ENCODE measurements around the gene KCNMA1.
A peak's percentile ranks its signal among the peaks of the same experiment; 100 is the strongest.

KCNMA1 gene

DNA sequence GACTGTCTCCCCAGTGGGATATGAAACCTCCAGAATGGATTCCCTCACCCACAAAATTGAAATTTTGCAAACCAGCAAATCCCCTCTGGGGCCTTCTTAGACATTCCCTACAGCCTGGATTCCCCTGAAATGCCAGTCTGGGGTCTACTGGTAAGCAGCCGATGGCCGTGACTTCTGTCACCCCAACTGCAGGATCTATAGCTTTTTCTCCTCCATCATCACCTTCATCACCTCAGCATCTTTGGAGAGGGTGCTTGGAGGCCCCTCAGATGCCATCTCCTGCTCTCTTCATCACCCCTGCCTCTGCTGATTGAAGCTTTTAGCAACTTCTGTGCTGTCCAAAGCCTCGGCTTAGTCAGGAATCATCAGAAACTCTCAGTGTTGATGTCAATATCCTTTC is 2.6 kb upstream of the KCNMA1 start:
- 99% methylated on average over 3 of the region's 3 CpGs for WGBS
- Histone ChIP-seq H3K4me1 (ENCODE audit: control insufficient read depth, insufficient read depth, low read depth, low read length) (peaks cover 16% of the 10 kb centered on the region), H4K91ac (ENCODE audit: low read length) (no peak overlapping the region), H3K27ac (ENCODE audit: low read length, poor library complexity, severe bottlenecking) (no peak overlapping the region), H3K9ac (ENCODE audit: low read length) (no peak overlapping the region), H4K8ac (ENCODE audit: low read length) (no peak overlapping the region), H3K4me3 (ENCODE audit: insufficient read depth in 1 of 2, low read depth in 1 of 2, low read length in 2 of 2) (no peak overlapping the region), H2BK5ac (ENCODE audit: low read depth, low read length, poor library complexity, severe bottlenecking) (no peak overlapping the region), H3K79me1 (replicated peaks; ENCODE audit: low read length, poor library complexity, severe bottlenecking) (peaks cover 12% of the 10 kb centered on the region), H3K14ac (ENCODE audit: low read length in 2 of 2) (no peak overlapping the region), H3K4ac (ENCODE audit: low read depth in 1 of 2, low read length in 2 of 2) (no peak overlapping the region), H2AK5ac (ENCODE audit: low read length, severe bottlenecking) (no peak overlapping the region), H3K4me2 (ENCODE audit: low read length, poor library complexity, severe bottlenecking) (no peak overlapping the region), H3K18ac (ENCODE audit: low read depth in 1 of 2, low read length in 2 of 2) (no peak overlapping the region), H2BK15ac (ENCODE audit: low read depth, poor library complexity, severe bottlenecking) (no peak overlapping the region), H3K36me3 (ENCODE audit: control insufficient read depth in 1 of 2, insufficient read depth in 2 of 2, low read depth in 1 of 2, low read length in 2 of 2) (no peaks in the 10 kb centered on the region), H3K9me3 (ENCODE audit: control insufficient read depth, low read length) (no peaks in the 10 kb centered on the region), H2AFZ (ENCODE audit: low read depth, low read length) (no peak overlapping the region), H3K23ac (ENCODE audit: low read length in 2 of 2) (no peak overlapping the region), H3K27me3 (ENCODE audit: control insufficient read depth in 1 of 2, insufficient read depth in 1 of 2, low read length in 2 of 2) (peaks cover 0 to 7% of the 10 kb centered on the region in 2 experiments), H2BK120ac (ENCODE audit: low read depth, low read length) (no peak overlapping the region), H2BK12ac (ENCODE audit: low read length in 2 of 2) (no peak overlapping the region)
- no peak for DNase-seq

DNA sequence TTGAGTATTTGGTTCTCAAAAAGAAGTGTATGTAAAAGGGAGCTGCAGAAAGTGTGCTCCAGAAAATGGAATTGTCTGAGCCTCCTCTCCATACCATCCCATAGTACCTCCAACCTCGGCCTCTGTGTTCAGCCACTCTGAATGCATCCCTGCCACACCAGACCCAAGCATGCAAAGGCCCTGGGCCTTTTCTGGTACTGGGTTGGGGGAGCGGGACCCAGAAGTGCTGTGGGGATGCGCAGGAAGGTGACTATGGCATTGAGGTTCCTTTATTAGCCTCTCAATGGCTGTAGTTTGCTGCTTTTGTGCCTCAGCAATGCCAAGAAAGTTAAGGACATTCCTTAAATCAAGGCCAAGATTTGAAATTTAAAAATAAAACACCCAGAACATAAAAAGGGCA is 2.1 kb upstream of the KCNMA1 start:
- 97% methylated on average over 3 of the region's 3 CpGs for WGBS
- Histone ChIP-seq H3K23ac (ENCODE audit: low read length in 2 of 2) (no peak overlapping the region), H2BK120ac (ENCODE audit: low read depth, low read length) (no peak overlapping the region), H3K14ac (ENCODE audit: low read length in 2 of 2) (no peak overlapping the region), H3K4me3 (ENCODE audit: insufficient read depth in 1 of 2, low read depth in 1 of 2, low read length in 2 of 2) (no peak overlapping the region), H3K27me3 (ENCODE audit: control insufficient read depth in 1 of 2, insufficient read depth in 1 of 2, low read length in 2 of 2) (peaks cover 0 to 7% of the 10 kb centered on the region in 2 experiments), H3K4ac (ENCODE audit: low read depth in 1 of 2, low read length in 2 of 2) (no peak overlapping the region), H2AK5ac (ENCODE audit: low read length, severe bottlenecking) (no peak overlapping the region), H3K4me2 (ENCODE audit: low read length, poor library complexity, severe bottlenecking) (no peak overlapping the region), H3K18ac (ENCODE audit: low read depth in 1 of 2, low read length in 2 of 2) (no peak overlapping the region), H3K79me1 (replicated peaks; ENCODE audit: low read length, poor library complexity, severe bottlenecking) (peaks cover 12% of the 10 kb centered on the region), H3K9ac (ENCODE audit: low read length) (no peak overlapping the region), H2AFZ (ENCODE audit: low read depth, low read length) (no peak overlapping the region), H4K8ac (ENCODE audit: low read length) (no peak overlapping the region), H3K9me3 (ENCODE audit: control insufficient read depth, low read length) (no peaks in the 10 kb centered on the region), H2BK15ac (ENCODE audit: low read depth, poor library complexity, severe bottlenecking) (no peak overlapping the region), H3K4me1 (ENCODE audit: control insufficient read depth, insufficient read depth, low read depth, low read length) (peaks cover 16% of the 10 kb centered on the region), H4K91ac (ENCODE audit: low read length) (no peak overlapping the region), H3K27ac (ENCODE audit: low read length, poor library complexity, severe bottlenecking) (no peak overlapping the region), H2BK12ac (ENCODE audit: low read length in 2 of 2) (no peak overlapping the region), H2BK5ac (ENCODE audit: low read depth, low read length, poor library complexity, severe bottlenecking) (no peak overlapping the region), H3K36me3 (ENCODE audit: control insufficient read depth in 1 of 2, insufficient read depth in 2 of 2, low read depth in 1 of 2, low read length in 2 of 2) (no peaks in the 10 kb centered on the region)
- DNase-seq, result no peak

DNA sequence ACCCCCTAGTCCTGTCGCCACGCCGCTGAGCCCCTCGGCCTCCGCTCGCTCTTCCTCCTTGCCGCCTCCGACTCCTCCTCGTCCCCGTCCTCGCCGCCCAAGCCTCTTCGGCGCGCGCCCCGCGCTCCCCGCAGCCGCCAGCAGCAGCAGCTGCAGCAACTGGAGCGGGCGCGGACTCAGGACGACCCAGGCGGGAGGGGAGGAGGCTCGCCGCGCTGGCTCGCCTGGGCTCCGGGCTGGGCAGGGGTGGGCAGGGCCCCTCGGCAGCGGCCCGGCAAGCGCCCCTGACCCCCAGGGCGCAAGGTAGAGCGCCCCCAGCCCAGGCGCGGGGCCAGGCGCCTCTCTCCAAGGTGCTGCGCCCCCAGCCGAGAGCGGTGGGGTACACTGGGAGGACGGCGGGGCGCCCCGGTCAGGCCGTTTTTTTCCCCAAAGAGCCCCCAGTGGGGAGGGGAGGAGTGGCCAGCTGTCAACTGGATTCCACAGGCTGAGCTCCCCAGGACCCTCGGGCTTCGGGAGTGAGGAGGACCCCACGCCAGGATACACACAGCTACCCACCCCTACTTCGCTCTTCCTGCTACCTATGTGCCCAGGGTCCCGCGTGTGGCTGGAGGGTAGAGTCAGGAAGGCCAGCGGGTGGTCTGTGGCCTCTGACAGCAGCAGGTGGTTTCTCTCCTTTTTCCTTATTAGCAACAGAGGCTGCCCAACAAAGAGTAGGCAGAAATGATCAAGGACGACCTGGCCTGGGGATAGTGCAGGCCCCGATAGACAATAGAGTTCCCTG is 903 bp upstream of the KCNMA1 start:
- 4% methylated on average over 32 of the region's 56 CpGs for WGBS
- Histone ChIP-seq H2BK15ac (ENCODE audit: low read depth, poor library complexity, severe bottlenecking) (peak overlapping the region; percentile 78), H3K4ac (ENCODE audit: low read depth in 1 of 2, low read length in 2 of 2) (no peak overlapping the region), H4K8ac (ENCODE audit: low read length) (no peak overlapping the region), H3K14ac (ENCODE audit: low read length in 2 of 2) (peak overlapping the region in 1 of 2 experiments; percentile 27), H3K9ac (ENCODE audit: low read length) (peak overlapping the region; percentile 38), H3K36me3 (ENCODE audit: control insufficient read depth in 1 of 2, insufficient read depth in 2 of 2, low read depth in 1 of 2, low read length in 2 of 2) (no peaks in the 10 kb centered on the region), H3K9me3 (ENCODE audit: control insufficient read depth, low read length) (no peaks in the 10 kb centered on the region), H2BK120ac (ENCODE audit: low read depth, low read length) (no peak overlapping the region), H3K18ac (ENCODE audit: low read depth in 1 of 2, low read length in 2 of 2) (peak overlapping the region; percentile 55 to 88), H2BK5ac (ENCODE audit: low read depth, low read length, poor library complexity, severe bottlenecking) (no peak overlapping the region), H3K79me1 (replicated peaks; ENCODE audit: low read length, poor library complexity, severe bottlenecking) (peaks cover 13% of the 10 kb centered on the region), H2AK5ac (ENCODE audit: low read length, severe bottlenecking) (no peak overlapping the region), H2BK12ac (ENCODE audit: low read length in 2 of 2) (peak overlapping the region in 1 of 2 experiments; percentile 73), H3K27ac (ENCODE audit: low read length, poor library complexity, severe bottlenecking) (no peak overlapping the region), H3K4me1 (ENCODE audit: control insufficient read depth, insufficient read depth, low read depth, low read length) (peaks cover 14% of the 10 kb centered on the region), H3K23ac (ENCODE audit: low read length in 2 of 2) (peak overlapping the region in 1 of 2 experiments; percentile 77), H3K4me2 (ENCODE audit: low read length, poor library complexity, severe bottlenecking) (peak overlapping the region; percentile 95), H4K91ac (ENCODE audit: low read length) (peak overlapping the region; percentile 53), H3K27me3 (ENCODE audit: control insufficient read depth in 1 of 2, insufficient read depth in 1 of 2, low read length in 2 of 2) (peaks cover 0 to 7% of the 10 kb centered on the region in 2 experiments), H3K4me3 (ENCODE audit: insufficient read depth in 1 of 2, low read depth in 1 of 2, low read length in 2 of 2) (peak overlapping the region; percentile 73 to 77), H2AFZ (ENCODE audit: low read depth, low read length) (peak overlapping the region; percentile 67)
- DNase-seq, result peak; percentile 61

DNA sequence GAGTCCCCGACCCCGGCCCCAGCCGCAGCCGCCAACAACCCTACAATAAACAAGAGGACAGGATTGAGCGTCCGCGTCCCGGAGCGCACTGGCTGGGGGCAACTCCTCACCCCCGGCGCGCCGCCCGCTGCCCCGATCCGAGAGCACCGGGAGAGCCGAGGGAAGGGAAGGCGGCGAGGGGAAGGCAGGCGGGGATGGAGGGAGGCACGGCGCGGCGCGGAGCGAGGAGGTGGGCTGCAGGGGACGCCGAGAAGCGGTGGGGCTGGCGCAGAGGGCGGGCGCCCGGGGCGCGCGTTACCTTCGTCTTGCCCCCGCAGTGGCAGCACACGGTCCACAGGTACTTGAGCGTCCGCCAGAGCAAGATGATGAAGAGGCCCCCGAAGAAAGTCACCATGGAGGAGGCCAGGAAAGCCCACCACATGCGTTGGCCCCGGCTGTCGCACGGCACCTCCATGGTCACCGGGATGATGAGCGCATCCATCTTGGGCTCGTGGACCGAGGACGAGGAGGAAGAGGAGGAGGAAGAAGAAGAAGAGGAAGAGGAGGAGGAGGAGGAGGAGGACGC is 559 bp downstream of the KCNMA1 start:
- H3K4me1 ChIP-seq (ENCODE audit: control insufficient read depth, insufficient read depth, low read depth, low read length), result peaks cover 14% of the 10 kb centered on the region
- peak overlapping the region; percentile 96 for H3K4me2 ChIP-seq (ENCODE audit: low read length, poor library complexity, severe bottlenecking)
- peak overlapping the region; percentile 65 to 76 for H3K18ac ChIP-seq (ENCODE audit: low read depth in 1 of 2, low read length in 2 of 2)
- peak overlapping the region; percentile 87 for H4K91ac ChIP-seq (ENCODE audit: low read length)
- WGBS, result under 1% methylated on average over 50 of the region's 53 CpGs
- peak overlapping the region; percentile 75 for H3K9ac ChIP-seq (ENCODE audit: low read length)
- no peak overlapping the region for H2AK5ac ChIP-seq (ENCODE audit: low read length, severe bottlenecking)
- H3K27me3 ChIP-seq (ENCODE audit: control insufficient read depth in 1 of 2, insufficient read depth in 1 of 2, low read length in 2 of 2), result peaks cover 0 to 7% of the 10 kb centered on the region in 2 experiments
- H3K4ac ChIP-seq (ENCODE audit: low read depth in 1 of 2, low read length in 2 of 2), result peak overlapping the region; percentile 65 to 71
- peak overlapping the region; percentile 75 for H2AFZ ChIP-seq (ENCODE audit: low read depth, low read length)
- peak overlapping the region; percentile 53 for H4K8ac ChIP-seq (ENCODE audit: low read length)
- peak overlapping the region; percentile 40 for H2BK15ac ChIP-seq (ENCODE audit: low read depth, poor library complexity, severe bottlenecking)
- peaks cover 20% of the 10 kb centered on the region for H3K79me1 ChIP-seq (replicated peaks; ENCODE audit: low read length, poor library complexity, severe bottlenecking)
- no peak for DNase-seq
- no peak overlapping the region for H3K27ac ChIP-seq (ENCODE audit: low read length, poor library complexity, severe bottlenecking)
- peak overlapping the region; percentile 73 to 89 for H3K4me3 ChIP-seq (ENCODE audit: insufficient read depth in 1 of 2, low read depth in 1 of 2, low read length in 2 of 2)
- H2BK5ac ChIP-seq (ENCODE audit: low read depth, low read length, poor library complexity, severe bottlenecking), result no peak overlapping the region
- H3K14ac ChIP-seq (ENCODE audit: low read length in 2 of 2), result peak overlapping the region in 1 of 2 experiments; percentile 73
- peak overlapping the region; percentile 22 for H2BK120ac ChIP-seq (ENCODE audit: low read depth, low read length)
- no peaks in the 10 kb centered on the region for H3K36me3 ChIP-seq (ENCODE audit: control insufficient read depth in 1 of 2, insufficient read depth in 2 of 2, low read depth in 1 of 2, low read length in 2 of 2)
- H3K9me3 ChIP-seq (ENCODE audit: control insufficient read depth, low read length), result no peaks in the 10 kb centered on the region
- peak overlapping the region in 1 of 2 experiments; percentile 81 for H2BK12ac ChIP-seq (ENCODE audit: low read length in 2 of 2)
- H3K23ac ChIP-seq (ENCODE audit: low read length in 2 of 2), result peak overlapping the region in 1 of 2 experiments; percentile 46

All from mesenchymal stem cell (in vitro differentiated cells and primary cell).